C4-2B (cell line): ENCODE results near the gene NINJ1.

Experiments used
- CTCF ChIP-seq: fragments of 450-650 bp; conservative IDR thresholded peaks from 2 replicates; pipeline ENCODE4 v1.5.1; 2017; ENCODE audit warnings: mild to moderate bottlenecking
- ZFX ChIP-seq: fragments of 450-650 bp; IDR thresholded peaks from 2 replicates; pipeline ENCODE4 v1.6.1; 2017

- TF ChIP-seq CTCF (no peak), ZFX (no peak)
These were observed 52.1 kb downstream of the NINJ1 start for GRCh38 chr9:93081931-93082330.
